HG02623 (cell line): ENCODE data around the gene MED13.

ENCODE experiments used
- ATAC-seq: cut with Tn5 transposase; IDR thresholded peaks from one replicate; pipeline ENCODE4 v1.9.1; 2021; ENCODE audit warnings: moderate library complexity; ENCODE audit not compliant: unreplicated experiment

MED13 gene

GRCh38 chr17:62064791-62065563 lies at the start of gene MED13:
Gene MED13, minus strand, starts transcription at chr17:62065278. Its CDS starts 73 bp downstream, at chr17:62065205.
- ATAC-seq, result no peak

DNA sequence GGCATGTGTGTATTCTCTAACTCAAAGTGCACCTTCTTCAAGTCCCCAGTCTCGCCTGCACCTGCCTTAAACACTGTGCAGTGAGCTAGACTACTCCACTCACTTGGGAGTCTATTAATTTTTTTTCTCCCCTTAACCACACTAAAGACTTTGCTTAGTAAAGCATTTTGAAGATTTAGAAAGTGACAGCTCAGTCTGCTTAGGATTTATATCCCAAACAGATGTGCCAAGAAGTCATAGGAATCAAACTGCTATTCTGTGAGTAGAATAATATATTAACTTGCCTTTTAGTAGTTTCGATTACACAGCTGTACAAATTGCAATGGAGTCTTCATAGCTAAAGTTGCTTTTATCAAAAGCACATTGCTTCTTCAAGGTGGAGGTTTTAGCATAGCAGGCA lies 47.2 kb upstream of the MED13 start:
- ATAC-seq, result no peak

DNA sequence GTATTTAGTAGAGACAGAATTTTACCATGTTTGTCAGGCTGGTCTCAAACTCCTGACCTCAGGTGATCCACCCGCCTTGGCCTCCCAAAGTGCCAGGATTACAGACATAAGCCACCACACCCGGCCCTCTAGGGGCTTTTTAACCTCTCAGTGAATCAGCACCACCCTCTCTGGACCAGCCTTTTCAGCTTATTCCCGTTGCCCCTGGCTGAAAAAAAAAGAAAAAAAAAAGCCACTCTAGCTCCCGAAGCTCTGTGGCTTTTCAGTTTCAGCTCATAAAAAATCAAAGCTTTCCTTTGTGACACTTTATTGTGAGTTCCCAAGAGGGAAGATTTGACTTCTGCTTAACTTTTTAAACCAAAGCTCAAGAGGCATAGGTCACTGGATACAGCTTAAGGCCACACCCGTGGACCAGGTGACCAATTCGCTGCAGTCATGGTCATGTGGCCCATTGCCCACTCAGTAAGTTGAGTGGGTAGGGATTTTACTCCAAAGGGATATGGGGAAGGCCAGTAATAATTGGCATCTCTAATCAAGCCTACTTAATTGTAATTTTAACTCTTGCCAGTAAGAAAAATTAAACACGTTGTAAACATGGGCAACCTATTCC lies 46.6 kb upstream of the MED13 start:
- no peak for ATAC-seq

- ATAC-seq, result no peak
These were observed 45.9 kb upstream of the MED13 start for GRCh38 chr17:62110923-62111484.

- no peak for ATAC-seq
These were observed 44.8 kb upstream of the MED13 start for GRCh38 chr17:62109924-62110323.

DNA sequence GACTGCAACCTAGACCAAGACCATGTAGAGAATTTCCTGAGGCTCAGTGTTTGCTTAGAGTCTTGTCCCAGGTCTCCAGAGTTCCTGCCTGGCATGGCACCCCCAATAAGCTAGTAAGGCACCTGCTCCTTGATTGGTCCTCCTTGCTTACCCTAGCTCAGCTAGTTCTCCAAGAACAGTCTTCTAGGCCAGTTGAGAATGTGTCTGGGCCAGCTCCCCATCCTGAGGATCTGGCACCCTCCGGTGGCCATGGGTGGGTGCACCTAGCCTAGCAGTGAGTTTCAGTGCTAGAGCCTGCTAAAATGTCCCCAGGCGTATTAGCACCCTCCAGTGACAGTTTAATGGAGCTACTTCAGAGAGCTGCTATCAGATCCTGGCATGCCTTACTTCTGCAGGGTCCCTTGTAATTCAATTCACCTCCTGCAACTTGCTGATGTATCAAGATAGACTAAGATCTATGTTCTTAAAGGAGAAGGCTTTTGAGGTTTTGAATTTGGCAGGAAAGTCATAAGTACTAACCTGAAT lies 44.4 kb upstream of the MED13 start:
- peak; percentile 95 for ATAC-seq

GRCh38 chr17:62105861-62106260 lies 40.8 kb upstream of the MED13 start:
- no peak for ATAC-seq

GRCh38 chr17:62105357-62105756 lies 40.3 kb upstream of the MED13 start:
- ATAC-seq, result no peak

GRCh38 chr17:62101515-62101914 lies 36.4 kb upstream of the MED13 start:
- no peak for ATAC-seq

DNA sequence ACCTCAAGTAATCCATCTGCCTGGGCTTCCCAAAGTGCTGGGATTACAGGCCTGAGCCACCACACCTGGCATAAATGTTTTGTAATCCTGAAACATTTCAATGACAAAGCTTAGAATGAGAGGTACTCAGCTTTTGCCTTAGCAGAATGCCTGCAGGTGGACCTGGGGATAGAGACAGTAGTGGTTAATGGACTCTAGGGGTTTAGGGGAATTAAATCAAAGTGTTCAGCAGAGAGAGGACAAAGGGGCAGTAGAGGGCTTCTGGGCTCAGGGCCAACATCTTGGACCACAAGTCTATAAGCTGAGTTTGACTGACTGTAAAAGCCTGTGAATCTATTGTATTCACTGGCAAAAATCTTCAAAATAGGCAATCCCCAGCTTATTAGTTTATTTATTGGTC lies 36.0 kb upstream of the MED13 start:
- no peak for ATAC-seq

- no peak for ATAC-seq
These were observed 35.0 kb upstream of the MED13 start for GRCh38 chr17:62100055-62100454.

DNA sequence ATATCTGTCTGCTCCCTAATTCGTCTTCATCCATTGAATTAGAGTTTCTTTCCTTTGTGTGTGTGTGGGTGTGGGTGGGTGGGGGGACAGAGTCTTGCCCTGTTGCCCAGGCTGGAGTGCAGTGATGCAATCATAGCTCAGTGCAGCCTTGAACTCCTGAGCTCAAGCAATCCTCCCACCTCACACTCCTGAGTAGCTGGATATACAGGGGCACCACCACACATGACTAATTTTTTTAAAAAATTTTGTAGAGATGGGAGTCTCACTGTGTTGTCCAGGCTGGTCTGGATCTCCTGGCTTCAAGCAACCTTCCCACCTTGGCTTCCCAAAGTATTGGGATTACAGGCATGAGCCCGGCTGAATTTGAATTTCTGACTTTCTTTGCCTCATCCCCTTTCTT lies 34.5 kb upstream of the MED13 start:
- no peak for ATAC-seq

GRCh38 chr17:62098623-62099231 lies 33.6 kb upstream of the MED13 start:
- peak; percentile 89 for ATAC-seq

DNA sequence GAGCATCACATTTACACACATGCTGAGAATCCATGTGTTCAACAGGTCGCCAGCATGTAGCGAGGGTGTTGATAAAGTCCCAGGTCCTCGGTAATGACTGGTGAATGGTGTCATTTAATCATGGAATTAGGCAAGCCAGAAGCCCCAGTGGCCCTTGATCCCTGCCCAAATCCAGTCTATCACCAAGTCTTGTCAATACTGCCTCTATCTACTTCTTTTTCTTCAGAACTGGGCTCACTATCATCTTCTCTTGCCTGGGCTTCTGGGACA lies 31.3 kb upstream of the MED13 start:
- no peak for ATAC-seq

DNA sequence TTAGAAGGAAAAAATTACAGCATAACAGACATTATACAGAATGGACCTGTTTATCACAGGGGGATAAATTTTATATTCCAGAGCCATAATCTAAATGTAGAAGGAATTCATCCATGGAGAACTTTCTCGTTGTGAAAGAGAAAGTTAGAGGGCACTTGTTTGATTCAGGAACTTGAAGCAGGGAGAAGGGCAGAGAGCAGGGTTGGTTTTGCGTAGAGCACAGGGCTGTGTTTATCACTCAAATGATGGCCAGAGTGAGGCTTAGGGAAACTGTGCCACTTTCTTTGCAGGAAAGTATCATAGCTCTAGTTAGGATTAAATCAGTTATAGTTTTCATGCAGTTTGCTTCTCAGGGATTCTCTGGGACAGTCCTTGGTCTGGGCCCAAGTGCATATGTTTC lies 29.1 kb upstream of the MED13 start:
- no peak for ATAC-seq

DNA sequence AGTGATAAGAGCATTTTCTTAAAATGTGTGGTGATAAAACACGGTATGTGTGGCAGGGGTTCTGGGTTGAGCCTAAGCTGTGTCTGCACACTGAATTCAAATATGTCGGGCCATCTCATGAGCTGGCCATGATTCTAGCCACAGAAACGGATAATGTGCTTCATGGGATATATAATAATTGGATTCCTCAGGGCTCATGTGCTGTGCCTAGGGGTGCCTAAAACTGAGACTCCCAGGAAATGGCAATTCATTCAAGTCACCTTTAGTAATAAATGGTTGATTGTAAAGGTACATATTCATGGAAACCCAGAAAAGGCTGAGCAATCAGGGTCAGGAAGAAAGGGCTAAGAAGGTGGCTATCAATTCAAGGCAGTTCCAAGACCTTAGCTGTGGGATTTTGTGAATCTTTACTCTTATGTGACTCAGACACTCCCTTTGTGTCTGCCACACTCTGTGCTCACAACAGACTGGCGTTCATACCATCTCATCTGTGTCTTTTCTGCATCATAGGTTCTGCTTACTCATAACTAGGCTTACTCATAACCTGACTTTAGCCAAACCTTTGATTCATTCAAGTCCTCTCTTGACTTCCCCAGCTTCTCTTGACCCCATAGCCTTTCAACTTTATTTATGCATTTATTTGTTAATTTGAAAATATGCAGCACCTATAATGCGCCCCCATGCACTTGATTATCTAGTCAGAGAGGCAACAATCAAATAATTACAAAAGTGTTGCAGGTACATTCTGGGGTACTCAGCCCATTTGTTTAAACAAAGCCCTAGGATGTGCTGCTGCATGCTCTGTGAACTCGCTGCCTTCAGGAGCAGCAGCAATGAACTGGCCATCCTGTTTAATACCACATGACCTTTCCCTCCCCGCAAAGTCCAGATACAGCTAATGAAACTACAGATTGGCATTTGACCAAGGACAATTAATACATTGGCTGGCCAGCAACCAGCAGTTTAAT lies 28.4 kb upstream of the MED13 start:
- ATAC-seq, result peak; percentile 92

- ATAC-seq, result no peak
These were observed 27.7 kb upstream of the MED13 start for GRCh38 chr17:62092784-62093183.

GRCh38 chr17:62091804-62092203 lies 26.7 kb upstream of the MED13 start:
- ATAC-seq, result no peak

GRCh38 chr17:62090868-62091267 lies 25.8 kb upstream of the MED13 start:
- no peak for ATAC-seq

DNA sequence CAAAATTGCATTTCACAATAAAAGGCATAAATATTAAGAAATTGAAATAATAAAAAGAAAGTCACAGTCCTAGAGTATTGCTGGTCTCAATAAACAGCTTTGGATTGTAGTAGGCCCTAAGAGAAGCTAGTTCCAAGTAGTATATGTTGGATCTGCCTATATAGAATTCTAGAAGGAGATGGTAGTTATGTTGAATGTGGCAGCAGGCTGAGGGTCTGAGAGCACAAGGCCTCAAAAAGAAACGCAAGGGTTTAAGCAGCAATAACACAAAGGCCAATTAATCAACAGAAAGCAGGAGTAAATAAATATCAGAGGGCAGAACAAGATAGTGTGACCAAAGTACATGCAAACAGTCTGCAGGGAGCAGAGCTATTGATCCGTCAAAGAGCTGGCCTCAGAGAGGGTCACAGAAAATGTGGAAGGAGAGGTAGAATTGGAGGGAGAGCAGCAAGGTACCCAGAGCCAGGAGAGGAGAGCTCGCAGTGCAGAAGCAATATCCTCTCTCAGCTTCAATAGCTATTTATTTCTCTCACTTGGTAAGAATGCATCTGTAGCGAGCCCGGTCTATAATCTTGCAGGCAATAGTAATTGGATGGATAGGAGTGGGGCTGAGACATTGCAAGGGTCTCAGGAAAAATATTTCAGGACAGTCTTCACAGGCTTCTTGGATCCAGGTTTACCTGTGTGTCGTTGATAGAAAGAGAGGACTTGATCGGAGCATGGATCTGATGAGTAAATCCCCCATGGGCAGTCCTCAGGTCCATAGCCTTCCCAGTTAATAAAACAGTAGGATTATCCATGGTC lies 25.1 kb upstream of the MED13 start:
- no peak for ATAC-seq
